SU-DHL-6 (cell line): ENCODE measurements around the gene NOCT.

Experiments used
- EZH2phosphoT487 ChIP-seq: fragments of 200-600 bp; sonication (generic), shearing (Covaris generic); conservative IDR thresholded peaks from 2 replicates; pipeline ENCODE4 v1.6.1; 2018; ENCODE audit warnings: mild to moderate bottlenecking, antibody characterized with exemption, low read length, moderate library complexity, mixed read lengths
- TF ChIP-seq, protein P1 (sequence below): fragments of 200-600 bp; sonication (generic); IDR thresholded peaks from one replicate; pipeline ENCODE4 v1.5.1; 2017; ENCODE audit warnings: antibody characterized with exemption, mild to moderate bottlenecking, low read length, moderate library complexity; ENCODE audit not compliant: insufficient read depth, poor library complexity, severe bottlenecking

DNA sequence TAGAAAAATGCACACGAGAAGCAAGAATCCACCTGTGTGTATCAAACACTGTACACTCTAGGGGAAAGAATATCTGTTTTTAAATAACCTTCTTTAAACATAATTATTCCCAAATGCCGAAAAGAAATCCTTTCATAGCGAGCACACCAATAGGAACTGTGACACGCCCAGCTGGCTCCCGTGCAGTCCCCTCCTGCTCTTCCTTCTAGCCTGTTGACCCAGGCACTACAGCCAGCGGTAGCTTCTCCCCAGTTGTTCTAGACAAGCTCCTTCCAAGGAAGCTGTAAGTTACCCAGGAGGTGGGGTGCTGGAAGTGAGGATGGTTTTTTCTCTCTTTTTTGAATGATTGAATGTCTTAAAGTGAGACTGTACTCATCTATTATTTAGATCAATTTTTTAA lies 19.5 kb upstream of the NOCT start:
- TF ChIP-seq, protein P1, sequence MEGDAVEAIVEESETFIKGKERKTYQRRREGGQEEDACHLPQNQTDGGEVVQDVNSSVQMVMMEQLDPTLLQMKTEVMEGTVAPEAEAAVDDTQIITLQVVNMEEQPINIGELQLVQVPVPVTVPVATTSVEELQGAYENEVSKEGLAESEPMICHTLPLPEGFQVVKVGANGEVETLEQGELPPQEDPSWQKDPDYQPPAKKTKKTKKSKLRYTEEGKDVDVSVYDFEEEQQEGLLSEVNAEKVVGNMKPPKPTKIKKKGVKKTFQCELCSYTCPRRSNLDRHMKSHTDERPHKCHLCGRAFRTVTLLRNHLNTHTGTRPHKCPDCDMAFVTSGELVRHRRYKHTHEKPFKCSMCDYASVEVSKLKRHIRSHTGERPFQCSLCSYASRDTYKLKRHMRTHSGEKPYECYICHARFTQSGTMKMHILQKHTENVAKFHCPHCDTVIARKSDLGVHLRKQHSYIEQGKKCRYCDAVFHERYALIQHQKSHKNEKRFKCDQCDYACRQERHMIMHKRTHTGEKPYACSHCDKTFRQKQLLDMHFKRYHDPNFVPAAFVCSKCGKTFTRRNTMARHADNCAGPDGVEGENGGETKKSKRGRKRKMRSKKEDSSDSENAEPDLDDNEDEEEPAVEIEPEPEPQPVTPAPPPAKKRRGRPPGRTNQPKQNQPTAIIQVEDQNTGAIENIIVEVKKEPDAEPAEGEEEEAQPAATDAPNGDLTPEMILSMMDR, result no peak
- TF ChIP-seq EZH2phosphoT487, result no peak
